SK-N-SH (cell line): ENCODE results near the gene CLDN6. TPM values are rescaled to one million over a fixed set of nuclear protein-coding genes. Genes with fewer than 3 reads are reported as not detected.
A peak's percentile ranks its signal among the peaks of the same experiment; 100 is the strongest.

Experiments
- CTCF ChIA-PET: fragments of 300-600, 350-600 bp; formaldehyde crosslinking; extraction: SDS; loops from one replicate; lab custom pipeline; 2021; lab: Yijun Ruan, JAX
- POLR2A ChIA-PET: fragments of 350-600 bp; sonication (Branson Sonifier 250); formaldehyde crosslinking; extraction: SDS; loops from one replicate; lab custom pipeline; 2020; ENCODE audit warnings: antibody characterized with exemption, inconsistent platforms; lab: Yijun Ruan, JAX
- DNase-seq: peaks from one replicate; pipeline ENCODE4 v3.0.0; 2012
- H2AFZ ChIP-seq: fragments of 200-600 bp; sonication (generic); 2 replicates; pipeline ENCODE4 v1.8.1; 2016; ENCODE audit warnings: antibody characterized with exemption, mild to moderate bottlenecking, low read depth
- H3F3A ChIP-seq: fragments of 200-600 bp; sonication (generic); replicated peaks from 2 replicates; pipeline ENCODE3; 2016; ENCODE audit warnings: antibody characterized with exemption, mild to moderate bottlenecking; ENCODE audit not compliant: insufficient read depth
- H3K27ac ChIP-seq, 2 experiments: fragments of 200-500 bp in 1 of 2; fragments of 200-600 bp in 1 of 2; sonication (Bioruptor generic) in 1 of 2; sonication (generic), shearing (Covaris generic) in 1 of 2; 2 replicates each; pipeline versions ENCODE4 v1.5.1 to v1.6.1; 2014 to 2016; ENCODE audit warnings: low read depth in 2 of 2, inconsistent platforms in 1 of 2, low read length in 1 of 2, mild to moderate bottlenecking in 1 of 2, mixed read lengths in 1 of 2
- H3K27me3 ChIP-seq: fragments of 200-600 bp; sonication (generic), shearing (Covaris generic); 2 replicates; pipeline ENCODE4 v1.6.1; 2016; ENCODE audit warnings: mixed run types; ENCODE audit not compliant: insufficient read depth
- H3K36me3 ChIP-seq, 2 experiments: fragments of 200-500 bp in 1 of 2; fragments of 200-600 bp in 1 of 2; sonication (Bioruptor generic) in 1 of 2; sonication (generic) in 1 of 2; replicated peaks in 1 of 2; 2 replicates each; pipeline versions ENCODE3 to v1.5.1; 2014 to 2016; ENCODE audit warnings: low read length in 1 of 2, mild to moderate bottlenecking in 1 of 2; ENCODE audit not compliant: insufficient read depth in 2 of 2, control insufficient read depth in 1 of 2
- H3K4me1 ChIP-seq, 2 experiments: fragments of 200-500 bp in 1 of 2; fragments of 200-600 bp in 1 of 2; sonication (Bioruptor generic) in 1 of 2; sonication (generic), shearing (Covaris generic) in 1 of 2; 2 replicates each; pipeline versions ENCODE4 v1.5.1 to v1.6.1; 2014 to 2016; ENCODE audit warnings: low read depth in 1 of 2, low read length in 1 of 2, mixed run types in 1 of 2; ENCODE audit not compliant: insufficient read depth in 2 of 2, control insufficient read depth in 1 of 2
- H3K4me2 ChIP-seq: fragments of 200-600 bp; sonication (generic), shearing (Covaris generic); 2 replicates; pipeline ENCODE4 v1.6.1; 2017; ENCODE audit warnings: mixed run types
- H3K4me3 ChIP-seq, 2 experiments: fragments of 200-500 bp in 1 of 2; fragments of 200-600 bp in 1 of 2; sonication (Bioruptor generic) in 1 of 2; sonication (generic), shearing (Covaris generic) in 1 of 2; 2 replicates each; pipeline versions ENCODE4 v1.5.1 to v1.8.1; 2014 to 2016; ENCODE audit warnings: low read depth in 2 of 2, inconsistent platforms in 1 of 2, low read length in 1 of 2, mild to moderate bottlenecking in 1 of 2, mixed read lengths in 1 of 2, moderate library complexity in 1 of 2
- H3K79me2 ChIP-seq: fragments of 200-600 bp; sonication (generic); 2 replicates; pipeline ENCODE4 v1.8.1; 2017; ENCODE audit warnings: mild to moderate bottlenecking; ENCODE audit not compliant: insufficient read depth
- H3K9ac ChIP-seq: fragments of 200-600 bp; sonication (generic); 2 replicates; pipeline ENCODE4 v1.6.1; 2017; ENCODE audit warnings: mixed run types
- H3K9me2 ChIP-seq: fragments of 200-600 bp; sonication (generic); 2 replicates; pipeline ENCODE4 v1.6.1; 2017; ENCODE audit warnings: mixed run types
- H3K9me3 ChIP-seq: fragments of 200-600 bp; sonication (generic); 2 replicates; pipeline ENCODE4 v1.6.1; 2017; ENCODE audit warnings: mixed run types, mild to moderate bottlenecking, moderate library complexity
- H4K20me1 ChIP-seq: fragments of 200-600 bp; sonication (generic); 2 replicates; pipeline ENCODE4 v1.6.1; 2017; ENCODE audit warnings: mild to moderate bottlenecking, mixed run types; ENCODE audit not compliant: insufficient read depth
- CHD2 ChIP-seq: fragments of 150-350 bp; IDR thresholded peaks from 2 replicates; pipeline ENCODE4 v1.6.1; 2018; ENCODE audit warnings: low read length; ENCODE audit not compliant: partially characterized antibody
- EP300 ChIP-seq, 2 experiments: IDR thresholded peaks; 2 replicates each; pipeline versions ENCODE4 v1.4.0 to v1.6.1; 2012; ENCODE audit warnings: borderline replicate concordance in 1 of 2, low read depth in 1 of 2, low read length in 1 of 2
- EZH2phosphoT487 ChIP-seq: fragments of 200-600 bp; sonication (generic); IDR thresholded peaks from 2 replicates; pipeline ENCODE4 v1.6.1; 2017; ENCODE audit warnings: low read depth, mixed run types, mild to moderate bottlenecking, antibody characterized with exemption, moderate library complexity, borderline replicate concordance
- FOSL2 ChIP-seq: IDR thresholded peaks from 2 replicates; pipeline ENCODE4 v1.4.0; 2012; ENCODE audit warnings: low read depth, mild to moderate bottlenecking, moderate library complexity, borderline replicate concordance
- FOXM1 ChIP-seq: IDR thresholded peaks from 2 replicates; pipeline ENCODE4 v1.4.0; 2012; ENCODE audit warnings: low read depth, mild to moderate bottlenecking
- GATA2 ChIP-seq: sonication (generic); formaldehyde crosslinking; IDR thresholded peaks from 2 replicates; pipeline ENCODE4 v1.5.0; 2020; ENCODE audit warnings: mild to moderate bottlenecking, missing genetic modification reagents
- JUND ChIP-seq: IDR thresholded peaks from 2 replicates; pipeline ENCODE4 v1.4.0; 2012
- MEF2A ChIP-seq: IDR thresholded peaks from 2 replicates; pipeline ENCODE4 v1.4.0; 2012; ENCODE audit warnings: low read depth, borderline replicate concordance
- MXI1 ChIP-seq: IDR thresholded peaks from 2 replicates; pipeline ENCODE4 v1.6.1; 2012; ENCODE audit warnings: mild to moderate bottlenecking, low read depth, low read length, improper control_type of control experiment
- NFIC ChIP-seq: IDR thresholded peaks from 2 replicates; pipeline ENCODE4 v1.4.0; 2012; ENCODE audit warnings: borderline replicate concordance
- POLR2AphosphoS5 ChIP-seq: IDR thresholded peaks from 2 replicates; pipeline ENCODE4 v1.6.1; 2012; ENCODE audit warnings: low read depth, low read length
- RCOR1 ChIP-seq: fragments of 150-350 bp; IDR thresholded peaks from 2 replicates; pipeline ENCODE4 v1.6.1; 2017; ENCODE audit warnings: antibody characterized with exemption, low read length
- RXRA ChIP-seq: IDR thresholded peaks from 2 replicates; pipeline ENCODE4 v1.4.0; 2012; ENCODE audit warnings: low read depth, mild to moderate bottlenecking, borderline replicate concordance
- TAF1 ChIP-seq: IDR thresholded peaks from 2 replicates; pipeline ENCODE4 v1.6.1; 2012; ENCODE audit warnings: low read depth, mild to moderate bottlenecking, low read length, moderate library complexity, borderline replicate concordance
- TCF12 ChIP-seq: IDR thresholded peaks from 2 replicates; pipeline ENCODE4 v1.4.0; 2012
- TEAD4 ChIP-seq: IDR thresholded peaks from 2 replicates; pipeline ENCODE4 v1.4.0; 2012; ENCODE audit warnings: mild to moderate bottlenecking, borderline replicate concordance; ENCODE audit not compliant: insufficient read depth
- YY1 ChIP-seq: IDR thresholded peaks from 2 replicates; pipeline ENCODE4 v1.4.0; 2012; ENCODE audit warnings: low read depth, mild to moderate bottlenecking
- WGBS: methylation state at CpG from one replicate; pipeline ENCODE4 v1.1.6; 2017; ENCODE audit warnings: low lambda C conversion rate; 5-methylcytosine and 5-hydroxymethylcytosine counted together
- polyA plus RNA-seq, 3 experiments: library from polyadenylated mRNA; depleted of rRNA; stranded (reverse); fragments of >200 nt; gene quantifications; 2 replicates each; pipeline ENCODE4 v1.2.3, GENCODE V29; 2012
- TF ChIP-seq, protein P1 (sequence below): IDR thresholded peaks from 2 replicates; pipeline ENCODE4; 2012
- TF ChIP-seq, protein P2 (sequence below): fragments of 150-350 bp; IDR thresholded peaks from 2 replicates; pipeline ENCODE4 v1.6.1; 2016; ENCODE audit warnings: mild to moderate bottlenecking, low read depth, low read length
- TF ChIP-seq, protein P3 (sequence below): IDR thresholded peaks from 2 replicates; pipeline ENCODE4 v1.4.0; 2012; ENCODE audit warnings: low read depth, borderline replicate concordance
- TF ChIP-seq, protein P4 (sequence below): fragments of 200-600 bp; sonication (generic); IDR thresholded peaks from 2 replicates; pipeline ENCODE4 v1.6.1; 2017; ENCODE audit warnings: antibody characterized with exemption, mild to moderate bottlenecking, moderate library complexity
- TF ChIP-seq, protein P5 (sequence below): IDR thresholded peaks from 2 replicates; pipeline ENCODE4 v1.4.0; 2012; ENCODE audit warnings: low read depth
- TF ChIP-seq, protein P6 (sequence below): IDR thresholded peaks from 2 replicates; pipeline ENCODE4 v1.4.0; 2012; ENCODE audit warnings: low read depth, borderline replicate concordance

The CLDN6 gene
- polyA plus RNA-seq, 1 of the 3 experiments (the other 2 are of a cell fraction) = 0.20 TPM

DNA sequence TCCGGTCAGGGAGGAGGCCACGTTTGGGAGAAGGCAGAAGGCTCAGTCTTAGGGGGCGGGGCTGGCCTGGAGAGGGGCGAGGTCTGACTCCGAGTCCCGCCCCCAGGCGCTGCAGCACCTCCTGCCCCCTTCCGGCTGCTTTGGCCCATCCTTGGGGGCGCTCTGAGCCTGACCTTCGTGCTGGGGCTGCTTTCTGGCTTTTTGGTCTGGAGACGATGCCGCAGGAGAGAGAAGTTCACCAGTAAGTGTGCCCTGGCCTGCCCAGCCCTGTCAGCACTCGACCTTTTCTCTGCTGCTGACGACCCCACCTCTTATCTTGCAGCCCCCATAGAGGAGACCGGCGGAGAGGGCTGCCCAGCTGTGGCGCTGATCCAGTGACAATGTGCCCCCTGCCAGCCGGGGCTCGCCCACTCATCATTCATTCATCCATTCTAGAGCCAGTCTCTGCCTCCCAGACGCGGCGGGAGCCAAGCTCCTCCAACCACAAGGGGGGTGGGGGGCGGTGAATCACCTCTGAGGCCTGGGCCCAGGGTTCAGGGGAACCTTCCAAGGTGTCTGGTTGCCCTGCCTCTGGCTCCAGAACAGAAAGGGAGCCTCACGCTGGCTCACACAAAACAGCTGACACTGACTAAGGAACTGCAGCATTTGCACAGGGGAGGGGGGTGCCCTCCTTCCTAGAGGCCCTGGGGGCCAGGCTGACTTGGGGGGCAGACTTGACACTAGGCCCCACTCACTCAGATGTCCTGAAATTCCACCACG is 3.6 kb upstream of the CLDN6 start:
- H4K20me1 ChIP-seq = peaks cover 8% of the 10 kb centered on the region
- H2AFZ ChIP-seq = no peak overlapping the region
- 11% methylated on average over 24 of the region's 25 CpGs for WGBS
- H3K4me1 ChIP-seq = peaks cover 8 to 33% of the 10 kb centered on the region in 2 experiments; a peak in 3 of 4 replicates
- H3K36me3 ChIP-seq = peaks cover 14 to 16% of the 10 kb centered on the region in 2 experiments
- peaks cover 43% of the 10 kb centered on the region for H3F3A ChIP-seq
- ChIA-PET CTCF (interaction anchor here (0.9 to 8.5 kb wide), 7 partner anchors 10 to 126 kb away, joined by 3 to 111 read pairs (median 3); no protein-coding TSS in a partner anchor), POLR2A (no interaction called here)
- no peaks in the 10 kb centered on the region for H3K27me3 ChIP-seq
- peak overlapping the region; percentile 80 to 88 for H3K4me3 ChIP-seq
- H3K79me2 ChIP-seq = peaks cover 11% of the 10 kb centered on the region; the same call in 1 of the 2 replicates
- H3K9me2 ChIP-seq = no peaks in the 10 kb centered on the region
- H3K9me3 ChIP-seq = no peaks in the 10 kb centered on the region
- peak; percentile 86 for DNase-seq
- peak overlapping the region; percentile 99 for H3K4me2 ChIP-seq
- peak overlapping the region; percentile 100 for H3K9ac ChIP-seq
- H3K27ac ChIP-seq = peak overlapping the region; percentile 87 to 99
- TF ChIP-seq MXI1 (no peak; the same call in 1 of the 2 replicates), RCOR1 (no peak), TAF1 (peak; percentile 67; the same call in 1 of the 2 replicates), GATA2 (CRISPR knock-in tag) (no peak), NFIC (peak; percentile 91), EZH2phosphoT487 (no peak), JUND (peak; percentile 79), RXRA (peak; percentile 89), CHD2 (no peak), MEF2A (peak; percentile 45; the same call in 1 of the 2 replicates), FOSL2 (peak; percentile 95), TEAD4 (peak; percentile 64; the same call in 1 of the 2 replicates), POLR2AphosphoS5 (0 out of 2 replicates have a peak, but pooled peaks have one; percentile 10), YY1 (no peak; the same call in 1 of the 2 replicates), FOXM1 (no peak), EP300 (IDR thresholded peaks at IDR 0.05; ENCODE audit: borderline replicate concordance in 1 of 2, low read depth in 1 of 2, low read length in 1 of 2) (peak in 1 of 2 experiments; percentile 85; a peak in 1 of 4 replicates), TCF12 (peak; percentile 82)
- TF ChIP-seq, protein P1, sequence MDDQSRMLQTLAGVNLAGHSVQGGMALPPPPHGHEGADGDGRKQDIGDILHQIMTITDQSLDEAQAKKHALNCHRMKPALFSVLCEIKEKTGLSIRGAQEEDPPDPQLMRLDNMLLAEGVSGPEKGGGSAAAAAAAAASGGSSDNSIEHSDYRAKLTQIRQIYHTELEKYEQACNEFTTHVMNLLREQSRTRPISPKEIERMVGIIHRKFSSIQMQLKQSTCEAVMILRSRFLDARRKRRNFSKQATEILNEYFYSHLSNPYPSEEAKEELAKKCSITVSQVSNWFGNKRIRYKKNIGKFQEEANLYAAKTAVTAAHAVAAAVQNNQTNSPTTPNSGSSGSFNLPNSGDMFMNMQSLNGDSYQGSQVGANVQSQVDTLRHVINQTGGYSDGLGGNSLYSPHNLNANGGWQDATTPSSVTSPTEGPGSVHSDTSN = no peak; the same call in none of the 2 replicates
- TF ChIP-seq, protein P2, sequence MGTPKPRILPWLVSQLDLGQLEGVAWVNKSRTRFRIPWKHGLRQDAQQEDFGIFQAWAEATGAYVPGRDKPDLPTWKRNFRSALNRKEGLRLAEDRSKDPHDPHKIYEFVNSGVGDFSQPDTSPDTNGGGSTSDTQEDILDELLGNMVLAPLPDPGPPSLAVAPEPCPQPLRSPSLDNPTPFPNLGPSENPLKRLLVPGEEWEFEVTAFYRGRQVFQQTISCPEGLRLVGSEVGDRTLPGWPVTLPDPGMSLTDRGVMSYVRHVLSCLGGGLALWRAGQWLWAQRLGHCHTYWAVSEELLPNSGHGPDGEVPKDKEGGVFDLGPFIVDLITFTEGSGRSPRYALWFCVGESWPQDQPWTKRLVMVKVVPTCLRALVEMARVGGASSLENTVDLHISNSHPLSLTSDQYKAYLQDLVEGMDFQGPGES = no peak
- TF ChIP-seq, protein P3, sequence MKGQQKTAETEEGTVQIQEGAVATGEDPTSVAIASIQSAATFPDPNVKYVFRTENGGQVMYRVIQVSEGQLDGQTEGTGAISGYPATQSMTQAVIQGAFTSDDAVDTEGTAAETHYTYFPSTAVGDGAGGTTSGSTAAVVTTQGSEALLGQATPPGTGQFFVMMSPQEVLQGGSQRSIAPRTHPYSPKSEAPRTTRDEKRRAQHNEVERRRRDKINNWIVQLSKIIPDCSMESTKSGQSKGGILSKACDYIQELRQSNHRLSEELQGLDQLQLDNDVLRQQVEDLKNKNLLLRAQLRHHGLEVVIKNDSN = no peak
- TF ChIP-seq, protein P4, sequence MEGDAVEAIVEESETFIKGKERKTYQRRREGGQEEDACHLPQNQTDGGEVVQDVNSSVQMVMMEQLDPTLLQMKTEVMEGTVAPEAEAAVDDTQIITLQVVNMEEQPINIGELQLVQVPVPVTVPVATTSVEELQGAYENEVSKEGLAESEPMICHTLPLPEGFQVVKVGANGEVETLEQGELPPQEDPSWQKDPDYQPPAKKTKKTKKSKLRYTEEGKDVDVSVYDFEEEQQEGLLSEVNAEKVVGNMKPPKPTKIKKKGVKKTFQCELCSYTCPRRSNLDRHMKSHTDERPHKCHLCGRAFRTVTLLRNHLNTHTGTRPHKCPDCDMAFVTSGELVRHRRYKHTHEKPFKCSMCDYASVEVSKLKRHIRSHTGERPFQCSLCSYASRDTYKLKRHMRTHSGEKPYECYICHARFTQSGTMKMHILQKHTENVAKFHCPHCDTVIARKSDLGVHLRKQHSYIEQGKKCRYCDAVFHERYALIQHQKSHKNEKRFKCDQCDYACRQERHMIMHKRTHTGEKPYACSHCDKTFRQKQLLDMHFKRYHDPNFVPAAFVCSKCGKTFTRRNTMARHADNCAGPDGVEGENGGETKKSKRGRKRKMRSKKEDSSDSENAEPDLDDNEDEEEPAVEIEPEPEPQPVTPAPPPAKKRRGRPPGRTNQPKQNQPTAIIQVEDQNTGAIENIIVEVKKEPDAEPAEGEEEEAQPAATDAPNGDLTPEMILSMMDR = peak; percentile 46
- TF ChIP-seq, protein P5, sequence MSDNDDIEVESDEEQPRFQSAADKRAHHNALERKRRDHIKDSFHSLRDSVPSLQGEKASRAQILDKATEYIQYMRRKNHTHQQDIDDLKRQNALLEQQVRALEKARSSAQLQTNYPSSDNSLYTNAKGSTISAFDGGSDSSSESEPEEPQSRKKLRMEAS = 0 out of 2 replicates have a peak, but pooled peaks have one; percentile 61
- TF ChIP-seq, protein P6, sequence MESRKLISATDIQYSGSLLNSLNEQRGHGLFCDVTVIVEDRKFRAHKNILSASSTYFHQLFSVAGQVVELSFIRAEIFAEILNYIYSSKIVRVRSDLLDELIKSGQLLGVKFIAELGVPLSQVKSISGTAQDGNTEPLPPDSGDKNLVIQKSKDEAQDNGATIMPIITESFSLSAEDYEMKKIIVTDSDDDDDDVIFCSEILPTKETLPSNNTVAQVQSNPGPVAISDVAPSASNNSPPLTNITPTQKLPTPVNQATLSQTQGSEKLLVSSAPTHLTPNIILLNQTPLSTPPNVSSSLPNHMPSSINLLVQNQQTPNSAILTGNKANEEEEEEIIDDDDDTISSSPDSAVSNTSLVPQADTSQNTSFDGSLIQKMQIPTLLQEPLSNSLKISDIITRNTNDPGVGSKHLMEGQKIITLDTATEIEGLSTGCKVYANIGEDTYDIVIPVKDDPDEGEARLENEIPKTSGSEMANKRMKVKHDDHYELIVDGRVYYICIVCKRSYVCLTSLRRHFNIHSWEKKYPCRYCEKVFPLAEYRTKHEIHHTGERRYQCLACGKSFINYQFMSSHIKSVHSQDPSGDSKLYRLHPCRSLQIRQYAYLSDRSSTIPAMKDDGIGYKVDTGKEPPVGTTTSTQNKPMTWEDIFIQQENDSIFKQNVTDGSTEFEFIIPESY = peak; percentile 68; the same call in 1 of the 2 replicates
